H9 (cell line): ENCODE data around the gene GLCE. TPM values are rescaled to one million over a fixed set of nuclear protein-coding genes. Genes with fewer than 3 reads are reported as not detected.

Experiments used
- DNase-seq: peaks from one replicate; pipeline ENCODE4 v3.0.0-alpha.2; 2017
- H2AFZ ChIP-seq: one replicate; pipeline ENCODE4 v1.6.1; 2013; ENCODE audit warnings: mild to moderate bottlenecking, low read length, control low read depth, moderate library complexity
- H2AK5ac ChIP-seq: 2 replicates; pipeline ENCODE4 v1.6.1; 2013; ENCODE audit warnings: low read length, control low read depth, mixed read lengths; ENCODE audit not compliant: insufficient read length
- H2BK120ac ChIP-seq: one replicate; pipeline ENCODE4 v1.6.1; 2013; ENCODE audit warnings: low read depth, mild to moderate bottlenecking, low read length, control low read depth, inconsistent platforms; ENCODE audit not compliant: poor library complexity, severe bottlenecking
- H2BK12ac ChIP-seq: 2 replicates; pipeline ENCODE4 v1.6.1; 2013; ENCODE audit warnings: low read length, control low read depth, mixed read lengths, low read depth; ENCODE audit not compliant: insufficient read length
- H2BK15ac ChIP-seq: 2 replicates; pipeline ENCODE4 v1.6.1; 2013; ENCODE audit warnings: low read depth, low read length, control low read depth
- H2BK20ac ChIP-seq: one replicate; pipeline ENCODE4 v1.6.1; 2013; ENCODE audit warnings: low read depth, mild to moderate bottlenecking, low read length, control low read depth, inconsistent platforms; ENCODE audit not compliant: poor library complexity, severe bottlenecking
- H2BK5ac ChIP-seq: 2 replicates; pipeline ENCODE4 v1.6.1; 2013; ENCODE audit warnings: low read length, control low read depth, mixed read lengths; ENCODE audit not compliant: insufficient read length
- H3K14ac ChIP-seq: 2 replicates; pipeline ENCODE4 v1.6.1; 2013; ENCODE audit warnings: low read length, control low read depth; ENCODE audit not compliant: insufficient read depth
- H3K18ac ChIP-seq: 2 replicates; pipeline ENCODE4 v1.6.1; 2013; ENCODE audit warnings: low read depth, mild to moderate bottlenecking, mixed read lengths, low read length, control low read depth; ENCODE audit not compliant: insufficient read length
- H3K23ac ChIP-seq: 2 replicates; pipeline ENCODE4 v1.6.1; 2013; ENCODE audit warnings: low read length, control low read depth, mixed read lengths, low read depth; ENCODE audit not compliant: insufficient read length
- H3K23me2 ChIP-seq: 2 replicates; pipeline ENCODE4 v1.6.1; 2013; ENCODE audit warnings: low read depth, mild to moderate bottlenecking, mixed read lengths, low read length, control low read depth; ENCODE audit not compliant: insufficient read length, poor library complexity, severe bottlenecking
- H3K27ac ChIP-seq: 2 replicates; pipeline ENCODE4 v1.5.1; 2013; ENCODE audit warnings: low read length, control low read depth, mixed read lengths, low read depth; ENCODE audit not compliant: insufficient read length
- H3K27me3 ChIP-seq: 2 replicates; pipeline ENCODE4 v1.6.1; 2013; ENCODE audit warnings: low read length, control low read depth, inconsistent platforms; ENCODE audit not compliant: insufficient read depth
- H3K4ac ChIP-seq: 2 replicates; pipeline ENCODE4 v1.6.1; 2013; ENCODE audit warnings: low read depth, mild to moderate bottlenecking, control low read depth, inconsistent platforms, low read length, moderate library complexity
- H3K4me1 ChIP-seq: 2 replicates; pipeline ENCODE4 v1.6.1; 2013; ENCODE audit warnings: low read length, control low read depth, inconsistent platforms; ENCODE audit not compliant: insufficient read depth
- H3K4me2 ChIP-seq: 2 replicates; pipeline ENCODE4 v1.6.1; 2013; ENCODE audit warnings: low read length, control low read depth, mixed read lengths; ENCODE audit not compliant: insufficient read length, insufficient read depth
- H3K56ac ChIP-seq: 2 replicates; pipeline ENCODE4 v1.6.1; 2013; ENCODE audit warnings: low read depth, mild to moderate bottlenecking, mixed read lengths, low read length, control low read depth; ENCODE audit not compliant: insufficient read length
- H3K79me1 ChIP-seq: 2 replicates; pipeline ENCODE4 v1.6.1; 2013; ENCODE audit warnings: low read depth, mild to moderate bottlenecking, moderate library complexity, low read length, control low read depth, inconsistent platforms; ENCODE audit not compliant: insufficient read depth, poor library complexity, severe bottlenecking
- H3K79me2 ChIP-seq: 2 replicates; pipeline ENCODE4 v1.6.1; 2013; ENCODE audit warnings: low read length, control low read depth, inconsistent platforms; ENCODE audit not compliant: insufficient read depth
- H3K9ac ChIP-seq: 2 replicates; pipeline ENCODE4 v1.6.1; 2013; ENCODE audit warnings: low read length, control low read depth, mixed read lengths; ENCODE audit not compliant: insufficient read length; ENCODE audit errors: extremely low read depth
- H3K9me3 ChIP-seq: one replicate; pipeline ENCODE4 v1.6.1; 2013; ENCODE audit warnings: low read depth, low read length, inconsistent platforms; ENCODE audit not compliant: control insufficient read depth
- H3T11ph ChIP-seq: one replicate; pipeline ENCODE4 v1.6.1; 2013; ENCODE audit warnings: mild to moderate bottlenecking, low read length, control low read depth, inconsistent platforms
- H4K20me1 ChIP-seq: one replicate; pipeline ENCODE4 v1.6.1; 2013; ENCODE audit not compliant: control insufficient read depth, insufficient read length, insufficient read depth
- H4K5ac ChIP-seq: 2 replicates; pipeline ENCODE4 v1.6.1; 2013; ENCODE audit warnings: low read depth, mild to moderate bottlenecking, mixed read lengths, low read length, control low read depth; ENCODE audit not compliant: insufficient read length
- H4K8ac ChIP-seq: replicated peaks from 2 replicates; pipeline ENCODE4 v1.6.1; 2013; ENCODE audit warnings: low read length, control low read depth, mixed read lengths, low read depth; ENCODE audit not compliant: insufficient read length
- H4K91ac ChIP-seq: 2 replicates; pipeline ENCODE4 v1.6.1; 2013; ENCODE audit warnings: low read depth, mild to moderate bottlenecking, moderate library complexity, mixed read lengths, low read length, control low read depth; ENCODE audit not compliant: insufficient read length
- H3K27ac Mint-ChIP-seq, 3 experiments: 2 replicates in 2 of 3; 3 replicates in 1 of 3; pipeline ENCODE4 v1.8.0; 2020 to 2021; ENCODE audit warnings: mixed read lengths in 3 of 3, mild to moderate bottlenecking in 1 of 3, moderate library complexity in 1 of 3
- H3K27me3 Mint-ChIP-seq: 2 replicates; pipeline ENCODE4 v1.8.0; 2021; ENCODE audit warnings: low read depth, mild to moderate bottlenecking, moderate library complexity, mixed read lengths
- H3K36me3 Mint-ChIP-seq, 3 experiments: 2 replicates in 2 of 3; 3 replicates in 1 of 3; pipeline ENCODE4 v1.8.0; 2020 to 2021; ENCODE audit warnings: low read depth in 3 of 3, mixed read lengths in 3 of 3; ENCODE audit not compliant: insufficient read depth in 1 of 3
- H3K4me1 Mint-ChIP-seq, 2 experiments: 2 replicates each; pipeline ENCODE4 v1.8.0; 2020; ENCODE audit warnings: mixed read lengths in 2 of 2
- H3K4me3 Mint-ChIP-seq, 2 experiments: 2 replicates in 1 of 2; 3 replicates in 1 of 2; pipeline ENCODE4 v1.8.0; 2020 to 2021; ENCODE audit warnings: mild to moderate bottlenecking in 2 of 2, mixed read lengths in 2 of 2, moderate library complexity in 1 of 2
- H3K9me3 Mint-ChIP-seq, 2 experiments: 2 replicates in 1 of 2; 3 replicates in 1 of 2; pipeline ENCODE4 v1.8.0; 2020; ENCODE audit warnings: mild to moderate bottlenecking in 2 of 2, mixed read lengths in 2 of 2, moderate library complexity in 1 of 2
- CTCF ChIP-seq: fragments of 200-600 bp; sonication (generic); conservative IDR thresholded peaks from 3 replicates; pipeline ENCODE4 v1.8.0; 2021; ENCODE audit warnings: antibody characterized with exemption, mild to moderate bottlenecking
- WGBS: extraction: QIAGEN DNeasy Blood & Tissue Kit; methylation state at CpG from one replicate; pipeline ENCODE4 v1.1.7; 2013; ENCODE audit warnings: missing lambda C conversion rate, low lambda C conversion rate, mixed read lengths; ENCODE audit not compliant: insufficient read length; ENCODE audit errors: extremely low coverage; 5-methylcytosine and 5-hydroxymethylcytosine counted together
- total RNA-seq: library from RNA; stranded (reverse); gene quantifications from 2 replicates; pipeline ENCODE4 v1.2.1, GENCODE V29; 2021

Gene GLCE
- total RNA-seq, 1 experiment from 2014 or later: 12.2 TPM

- H4K5ac ChIP-seq: no peak overlapping the region
- H3K23ac ChIP-seq: no peak overlapping the region
- H2BK12ac ChIP-seq: no peak overlapping the region
- no peak for TF ChIP-seq CTCF
- Mint-ChIP-seq H3K27me3 (no peaks in the 10 kb centered on the region; the same call in none of the 2 replicates), H3K9me3 (no peaks in the 10 kb centered on the region; a peak in 1 of 5 replicates), H3K4me3 (no peak overlapping the region), H3K36me3 (peaks cover 0 to 3% (median 0%) of the 10 kb centered on the region in 3 experiments; a peak in 1 of 7 replicates), H3K27ac (no peak overlapping the region; a peak in 2 of 7 replicates), H3K4me1 (peaks cover 33 to 37% of the 10 kb centered on the region in 2 experiments)
- whole genome bisulfite sequencing: no CpG with 5 or more reads among the region's 6 CpGs
- no peak overlapping the region for H2BK120ac ChIP-seq
- H4K91ac ChIP-seq: no peak overlapping the region
- H3K56ac ChIP-seq: no peak overlapping the region
- no peak overlapping the region for H3K27ac ChIP-seq
- no peak overlapping the region for H3K4ac ChIP-seq
- H2AFZ ChIP-seq: no peak overlapping the region
- no peak overlapping the region for H2BK15ac ChIP-seq
- H2BK5ac ChIP-seq: no peak overlapping the region
- no peaks in the 10 kb centered on the region for H3K23me2 ChIP-seq
- no peak overlapping the region for H3K18ac ChIP-seq
- no peak overlapping the region for H3T11ph ChIP-seq
- H3K9me3 ChIP-seq: no peaks in the 10 kb centered on the region
- H2BK20ac ChIP-seq: no peak overlapping the region
- H4K8ac ChIP-seq: no peak overlapping the region
- no peak overlapping the region for H3K4me2 ChIP-seq
- DNase-seq: no peak
- no peaks in the 10 kb centered on the region; the same call in 1 of the 2 replicates for H3K27me3 ChIP-seq
- H3K79me1 ChIP-seq: no peaks in the 10 kb centered on the region
- H4K20me1 ChIP-seq: no peaks in the 10 kb centered on the region
- peaks cover 4% of the 10 kb centered on the region for H3K4me1 ChIP-seq
- H3K79me2 ChIP-seq: no peaks in the 10 kb centered on the region
- no peak overlapping the region for H3K14ac ChIP-seq
- H2AK5ac ChIP-seq: no peak overlapping the region
- no peak overlapping the region for H3K9ac ChIP-seq
Observed at GRCh38 chr15:69272891-69273290, 112.5 kb downstream of the GLCE start.
